Activated T-helper 1 cell treated with anti-CD3 and anti-CD28 coated beads, Interleukin-2, amount 50 U/mL, for 16 hours (primary cell): ENCODE measurements around the gene TMEM62.
"Not testable (repeated sequence)": the region's sequence is repeated elsewhere in the genome, so short reads cannot be mapped to it uniquely, and the experiment has no call there.

ENCODE experiments used
- DNase-seq, 2 donors: peaks; one replicate each; pipeline ENCODE4 v3.0.0-alpha.2; 2020; ENCODE audit warnings: low read depth in 1 of 2, low spot score in 1 of 2

The TMEM62 gene

GRCh38 chr15:43121863-43122262 lies 11.5 kb upstream of the TMEM62 start:
- DNase-seq, result no peak

DNA sequence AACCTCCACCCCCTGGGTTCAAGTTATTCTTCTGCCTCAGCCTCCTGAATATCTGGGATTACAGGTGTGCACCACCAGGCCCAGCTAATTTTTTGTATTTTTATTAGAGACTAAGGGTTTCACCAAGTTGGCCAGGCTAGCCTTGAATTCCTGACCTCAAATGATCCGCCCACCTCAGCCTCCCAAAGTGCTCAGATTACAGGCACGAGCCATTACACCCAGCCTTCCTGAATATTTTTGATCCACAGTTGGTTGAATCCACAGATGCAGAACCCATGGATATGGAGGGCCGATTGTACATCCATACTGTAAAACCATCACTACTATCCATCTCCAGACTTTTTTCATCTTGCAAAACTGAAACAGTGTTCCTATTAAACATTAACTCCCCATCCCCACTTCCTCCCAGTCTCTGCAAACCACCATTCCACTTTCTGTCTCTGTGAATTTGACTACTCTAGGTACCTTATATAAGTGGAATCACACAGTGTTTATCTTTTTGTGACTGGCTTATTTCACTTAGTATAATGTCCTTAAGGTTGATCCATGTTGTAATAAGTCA lies 8.2 kb upstream of the TMEM62 start:
- no peak for DNase-seq

DNA sequence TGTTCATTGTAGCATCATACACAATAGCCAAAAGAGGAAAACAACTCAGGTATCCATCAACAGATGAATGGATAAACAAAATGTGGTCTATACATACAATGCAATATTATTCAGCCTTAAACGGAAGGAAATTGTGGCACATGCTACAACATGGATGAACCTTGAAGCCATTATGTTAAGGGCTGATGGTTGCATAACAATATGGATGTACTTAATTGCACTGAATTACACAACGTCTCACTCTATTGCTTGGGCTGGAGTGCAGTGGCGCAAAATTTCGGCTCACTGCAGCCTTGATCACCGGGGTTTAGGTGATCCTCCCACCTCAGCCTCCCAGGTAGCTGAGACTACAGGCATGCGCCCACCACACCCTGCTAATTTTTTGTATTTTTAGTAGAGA lies 7.0 kb upstream of the TMEM62 start:
- DNase-seq, result no peak

DNA sequence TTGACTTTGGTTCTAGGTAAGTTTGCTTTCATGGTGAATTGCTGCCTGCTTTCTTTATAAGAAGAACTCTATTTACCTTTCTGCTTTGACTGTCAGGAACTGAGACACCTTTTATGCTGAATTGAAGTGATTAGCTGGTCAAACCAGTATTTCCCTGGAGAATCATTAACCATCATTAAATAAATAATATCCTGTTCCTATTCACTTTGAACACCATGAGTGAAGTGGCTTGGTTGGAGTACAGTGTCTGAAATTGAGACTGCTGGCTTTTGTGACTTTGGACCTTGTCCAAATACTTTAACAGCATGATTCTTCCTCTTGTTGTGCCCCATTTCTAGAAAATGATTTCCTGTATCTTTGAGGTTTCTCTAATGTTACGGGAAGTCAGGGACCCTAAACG lies 5.6 kb upstream of the TMEM62 start:
- DNase-seq, result no peak

DNA sequence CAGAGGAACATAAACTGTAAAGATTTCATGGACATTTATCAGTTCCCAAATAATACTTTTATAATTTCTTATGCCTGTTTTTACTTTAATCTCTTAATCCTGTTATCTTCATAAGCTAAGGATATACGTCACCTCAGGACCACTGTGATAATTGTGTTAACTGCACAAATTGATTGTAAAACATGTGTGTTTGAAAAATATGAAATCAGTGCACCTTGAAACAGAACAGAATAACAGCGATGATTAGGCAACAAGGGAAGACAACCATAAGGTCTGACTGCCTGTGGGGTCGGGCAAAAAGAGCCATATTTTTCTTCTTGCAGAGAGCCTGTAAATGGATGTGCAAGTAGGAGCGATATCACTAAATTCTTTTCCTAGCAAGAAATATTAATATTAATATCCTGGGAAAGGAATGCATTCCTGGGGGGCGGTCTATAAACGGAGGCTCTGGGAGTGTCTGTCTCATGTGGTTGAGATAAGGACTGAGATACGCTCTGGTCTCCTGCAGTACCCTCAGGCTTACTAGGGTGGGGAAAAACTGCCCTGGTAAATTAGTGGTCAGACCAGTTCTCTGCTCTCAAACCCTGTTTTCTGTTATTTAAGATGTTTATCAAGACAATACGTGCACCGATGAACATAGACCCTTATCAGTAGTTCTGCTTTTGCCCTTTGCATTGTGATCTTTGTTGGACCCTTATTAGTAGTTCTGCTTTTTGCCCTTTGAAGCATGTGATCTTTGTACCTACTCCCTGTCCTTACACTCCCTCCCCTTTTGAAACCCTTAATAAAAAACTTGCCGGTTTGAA lies 5.0 kb upstream of the TMEM62 start:
- DNase-seq, result not testable (repeated sequence)

DNA sequence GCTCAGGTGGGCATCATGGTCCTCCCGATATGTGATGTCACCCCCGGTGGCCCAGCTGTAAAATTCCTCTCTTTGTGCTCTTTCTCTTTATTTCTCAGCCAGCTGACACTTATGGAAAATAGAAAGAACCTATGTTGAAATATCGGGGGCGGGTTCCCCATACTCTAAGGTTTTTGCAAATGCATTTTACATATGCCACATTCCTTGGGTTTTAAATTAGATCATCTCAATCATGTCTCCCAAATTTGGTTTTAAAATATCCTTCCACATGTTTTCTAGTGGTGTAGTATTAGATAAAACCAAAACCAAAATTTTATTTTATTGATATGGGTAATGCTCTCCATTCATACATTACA lies 4.4 kb upstream of the TMEM62 start:
- DNase-seq, result no peak

- no peak for DNase-seq
Measured at GRCh38 chr15:43132830-43133429, 456 bp upstream of the TMEM62 start.

DNA sequence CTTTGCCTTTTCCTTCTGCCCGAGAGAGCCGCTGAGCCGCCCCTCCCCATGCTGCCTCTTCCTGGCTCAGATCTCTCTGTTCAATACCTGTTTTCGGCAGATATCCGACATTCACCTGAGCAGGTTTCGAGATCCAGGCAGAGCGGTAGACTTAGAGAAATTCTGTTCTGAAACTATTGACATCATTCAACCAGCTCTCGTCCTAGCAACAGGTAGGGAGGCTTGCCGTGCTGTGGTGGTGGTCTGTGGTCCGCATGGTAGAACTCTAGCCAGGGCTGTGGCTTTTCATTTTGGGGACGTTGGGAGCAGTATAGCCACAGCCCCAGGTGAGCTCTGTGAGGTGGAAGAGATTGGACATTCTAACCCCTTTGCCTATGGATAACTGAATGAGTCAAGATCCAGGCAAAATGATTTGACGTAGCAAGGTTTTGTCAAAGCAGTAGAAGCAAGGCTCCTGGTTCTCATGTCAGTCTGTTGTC lies 810 bp downstream of the TMEM62 start:
- DNase-seq, result no peak

GRCh38 chr15:43135351-43135750 lies 2.0 kb downstream of the TMEM62 start:
- DNase-seq, result no peak

DNA sequence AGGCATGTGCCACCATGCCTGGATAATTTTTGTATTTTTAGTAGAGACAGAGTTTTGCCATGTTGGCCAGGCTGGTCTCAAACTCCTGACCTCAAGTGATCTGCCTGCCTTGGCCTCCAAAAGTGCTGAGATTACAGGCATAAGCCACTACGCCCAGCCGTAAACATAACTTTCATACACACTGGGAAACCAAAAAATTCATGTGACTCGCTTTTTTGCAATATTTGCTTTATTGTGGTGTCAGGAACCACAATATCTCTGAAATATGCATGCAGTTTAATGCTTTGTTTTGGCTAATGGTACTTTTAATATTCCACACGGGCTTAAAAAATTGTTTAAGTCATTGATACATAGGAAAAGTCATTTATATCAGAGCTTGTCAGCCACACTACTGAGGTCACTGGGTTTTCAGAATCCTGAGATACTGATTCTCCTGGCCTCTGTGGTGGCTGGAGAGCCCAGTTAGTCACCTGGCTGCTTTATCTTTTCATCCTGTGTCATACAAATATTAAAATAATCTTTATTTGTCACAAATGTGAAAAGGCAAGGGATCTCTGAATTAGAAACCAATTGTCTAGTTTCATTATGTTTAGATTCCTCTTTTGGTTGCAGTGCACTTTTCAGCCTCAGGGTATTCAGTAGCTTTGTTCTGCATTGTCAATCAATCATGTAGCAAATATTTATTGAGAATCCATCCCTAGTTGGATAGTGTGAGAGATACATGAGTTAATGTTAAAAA lies 10.0 kb downstream of the TMEM62 start:
- DNase-seq, result no peak

DNA sequence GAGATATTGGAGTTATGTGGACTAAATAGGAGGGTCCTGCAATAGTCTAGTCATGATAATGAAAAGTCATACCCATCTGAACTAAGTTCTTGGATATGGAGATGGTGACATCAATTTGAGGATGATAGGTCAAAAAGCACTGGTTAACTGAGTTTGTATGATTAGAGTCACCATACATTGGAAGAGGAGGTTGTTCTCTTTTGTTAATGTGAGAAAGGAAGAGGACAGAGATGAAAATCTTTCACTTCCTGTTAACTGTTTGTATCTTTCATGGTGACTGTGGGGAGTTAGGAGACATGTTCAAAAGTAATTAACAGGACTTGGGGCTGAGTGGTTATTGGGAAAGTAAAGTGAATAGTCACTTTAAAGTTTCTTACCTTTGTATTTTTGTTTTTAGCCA lies 11.1 kb downstream of the TMEM62 start:
- no peak for DNase-seq

GRCh38 chr15:43146184-43146583 lies 12.8 kb downstream of the TMEM62 start:
- DNase-seq, result no peak

DNA sequence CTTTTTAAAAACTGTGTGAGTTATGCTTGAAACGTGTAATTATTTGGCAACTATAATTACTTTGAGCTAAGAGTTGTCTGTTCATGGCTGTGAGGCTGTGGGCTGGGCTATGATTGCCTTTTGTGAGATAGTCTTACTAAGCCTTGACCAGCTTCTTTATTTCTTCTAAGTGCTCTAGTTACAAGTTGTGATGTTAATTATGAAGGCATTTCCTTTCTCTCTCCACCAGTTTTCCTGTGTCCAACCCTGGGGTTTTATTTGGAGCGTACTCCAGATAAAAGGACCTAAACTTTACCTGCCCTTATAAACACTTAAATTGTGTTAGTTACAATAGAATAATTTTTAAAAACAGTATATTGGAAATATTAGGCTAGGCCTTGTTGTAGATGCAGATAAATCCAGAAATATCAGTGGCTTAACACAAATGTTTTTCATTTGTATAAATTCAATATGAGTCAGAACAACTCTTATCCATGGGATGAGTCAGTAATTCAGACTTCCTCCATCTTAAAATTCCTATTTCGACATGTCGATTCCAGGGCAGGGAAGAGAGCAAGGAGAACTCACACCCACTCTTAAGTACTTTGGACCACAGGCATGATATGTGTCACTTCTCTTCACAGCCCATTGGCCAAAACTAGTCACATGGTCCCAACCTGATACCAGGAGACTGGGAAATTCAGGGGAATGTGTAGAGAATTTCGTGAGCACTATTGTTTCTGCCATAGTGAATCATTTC lies 17.0 kb downstream of the TMEM62 start:
- no peak for DNase-seq

GRCh38 chr15:43151688-43152087 lies 18.3 kb downstream of the TMEM62 start:
- DNase-seq, result no peak

- no peak for DNase-seq
Measured at GRCh38 chr15:43153269-43153668, 19.9 kb downstream of the TMEM62 start.

DNA sequence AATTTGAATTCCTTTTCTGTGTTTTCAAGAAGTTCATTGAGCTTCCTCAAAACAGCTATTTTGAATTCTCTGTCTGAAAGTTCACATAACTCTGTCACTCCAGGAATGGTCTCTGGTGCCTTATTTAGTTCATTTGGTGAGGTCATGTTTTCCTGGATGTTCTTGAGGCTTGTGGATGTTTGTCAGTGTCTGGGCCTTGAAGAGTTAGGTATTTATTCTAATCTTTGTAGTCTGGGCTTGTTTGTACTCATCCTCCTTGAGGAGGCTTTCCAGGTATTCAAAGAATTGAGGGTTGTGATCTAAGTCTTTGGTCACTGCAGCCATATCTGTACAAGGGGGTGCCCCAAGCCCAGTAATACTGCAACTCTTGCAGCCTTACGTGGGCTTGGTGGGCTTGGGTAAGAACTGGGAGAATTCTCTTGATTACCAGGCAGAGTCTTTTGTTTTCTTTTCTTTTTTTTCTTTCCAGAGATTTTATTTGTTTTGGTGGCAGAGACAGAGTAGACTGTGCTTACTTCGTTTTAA lies 32.5 kb downstream of the TMEM62 start:
- no peak for DNase-seq

GRCh38 chr15:43167261-43167660 lies 33.9 kb downstream of the TMEM62 start:
- not testable (repeated sequence) for DNase-seq

DNA sequence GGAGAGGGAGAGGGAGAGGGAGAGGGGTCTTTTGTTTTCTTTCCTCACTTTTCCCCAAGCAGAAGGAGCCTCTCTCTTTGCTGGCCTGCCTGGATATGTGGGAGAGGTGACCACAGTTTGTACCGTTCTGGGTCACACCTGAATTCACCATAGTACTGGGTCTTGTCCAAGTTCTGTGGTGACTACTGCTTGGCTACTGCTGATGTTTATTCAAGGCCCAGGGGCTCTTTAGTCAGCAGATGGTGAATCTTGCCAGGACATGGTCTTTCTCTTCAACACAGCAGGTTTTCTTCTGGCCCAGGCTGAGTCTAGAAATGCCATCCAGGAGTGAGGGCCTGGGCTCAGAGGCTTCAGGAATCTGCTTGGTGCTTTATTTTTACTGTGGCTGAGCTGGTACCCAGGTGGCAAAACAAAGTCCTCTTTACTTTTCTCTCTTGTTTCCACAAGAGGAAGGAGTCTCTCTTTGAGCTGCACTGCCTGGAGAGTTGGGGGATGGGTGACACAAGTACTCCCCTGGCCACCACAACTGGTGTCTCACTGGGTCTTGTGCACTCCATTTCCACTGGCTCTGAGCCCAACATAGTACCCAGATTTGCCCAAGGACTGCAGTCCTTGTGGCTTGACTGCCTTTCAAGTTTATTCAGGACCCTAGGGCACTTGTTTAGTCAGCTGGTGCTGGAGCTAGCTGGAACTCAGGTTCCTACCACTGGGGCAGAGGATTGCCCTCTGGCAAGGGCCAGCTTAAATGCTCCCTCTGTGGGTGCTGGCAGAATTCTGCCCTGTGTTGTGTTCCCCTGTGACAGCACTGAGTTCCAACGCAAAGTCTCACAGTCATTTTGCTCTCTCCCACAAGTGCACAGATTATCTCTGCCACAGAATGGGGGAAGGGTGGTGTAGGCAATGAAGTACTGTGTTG lies 35.1 kb downstream of the TMEM62 start:
- no peak for DNase-seq

DNA sequence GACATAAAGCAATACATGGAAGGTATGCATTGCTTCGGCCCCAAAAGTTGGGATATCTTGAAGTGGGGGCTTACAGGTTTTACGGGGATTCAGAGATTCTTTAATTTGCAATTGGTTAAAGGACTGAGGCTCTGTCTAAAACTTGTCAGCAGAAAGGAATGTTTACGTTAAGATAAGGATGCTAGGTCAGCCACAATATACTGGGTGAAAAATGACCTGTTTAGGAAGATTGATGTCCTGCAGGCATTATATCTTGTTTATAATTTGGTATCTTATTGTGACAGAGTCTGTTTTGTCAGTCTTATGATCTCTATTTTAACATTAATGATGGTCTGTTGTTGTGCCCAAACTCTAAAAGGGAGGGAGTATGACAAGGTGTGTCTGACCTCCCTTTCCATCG lies 36.5 kb downstream of the TMEM62 start:
- DNase-seq, result no peak
